OCI-LY1 (cell line): Measurements from ENCODE around the gene KCNIP3.

ENCODE experiments used
- EZH2 ChIP-seq: fragments of 200-600 bp; sonication (generic), shearing (Covaris generic); IDR thresholded peaks from 2 replicates; pipeline ENCODE4 v1.8.0; 2017; ENCODE audit warnings: borderline replicate concordance, mixed run types, mild to moderate bottlenecking, antibody characterized with exemption, low read length, moderate library complexity, mixed read lengths
- TF ChIP-seq, protein P1 (sequence below): fragments of 200-600 bp; sonication (generic), shearing (Covaris generic); IDR thresholded peaks from 2 replicates; pipeline ENCODE4 v1.5.1; 2017; ENCODE audit warnings: mild to moderate bottlenecking, antibody characterized with exemption, low read length, moderate library complexity, mixed read lengths

DNA sequence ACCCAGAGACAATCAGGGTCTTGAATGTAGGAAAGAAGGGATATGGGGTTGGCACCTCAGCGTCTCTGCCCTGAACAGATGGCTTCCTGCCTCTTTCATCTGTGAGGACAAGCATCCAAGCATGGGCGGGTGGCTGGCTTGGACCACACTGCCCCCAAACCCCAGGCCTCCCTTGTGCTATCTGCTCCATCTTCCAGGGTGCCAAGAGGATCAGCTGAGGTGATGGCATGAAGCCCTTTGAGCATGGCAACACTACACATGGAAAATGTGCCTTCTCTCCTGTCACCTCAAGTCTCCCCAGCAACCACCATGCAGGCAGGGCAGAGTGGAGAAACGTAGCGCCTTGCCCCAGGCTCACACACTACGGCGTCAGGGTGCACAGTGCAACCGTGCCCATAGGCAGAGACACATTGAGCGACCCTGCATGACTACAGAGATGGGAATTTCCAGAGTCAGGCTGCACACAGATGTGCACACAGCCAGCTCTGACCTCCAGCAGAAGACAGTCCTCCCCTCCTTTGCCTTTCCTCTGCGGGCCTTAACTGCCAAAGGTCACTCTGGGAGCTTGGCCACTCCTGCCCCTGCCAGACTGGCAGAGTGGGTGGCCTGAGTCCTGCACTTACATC lies 1.5 kb downstream of the KCNIP3 start:
- TF ChIP-seq, protein P1, sequence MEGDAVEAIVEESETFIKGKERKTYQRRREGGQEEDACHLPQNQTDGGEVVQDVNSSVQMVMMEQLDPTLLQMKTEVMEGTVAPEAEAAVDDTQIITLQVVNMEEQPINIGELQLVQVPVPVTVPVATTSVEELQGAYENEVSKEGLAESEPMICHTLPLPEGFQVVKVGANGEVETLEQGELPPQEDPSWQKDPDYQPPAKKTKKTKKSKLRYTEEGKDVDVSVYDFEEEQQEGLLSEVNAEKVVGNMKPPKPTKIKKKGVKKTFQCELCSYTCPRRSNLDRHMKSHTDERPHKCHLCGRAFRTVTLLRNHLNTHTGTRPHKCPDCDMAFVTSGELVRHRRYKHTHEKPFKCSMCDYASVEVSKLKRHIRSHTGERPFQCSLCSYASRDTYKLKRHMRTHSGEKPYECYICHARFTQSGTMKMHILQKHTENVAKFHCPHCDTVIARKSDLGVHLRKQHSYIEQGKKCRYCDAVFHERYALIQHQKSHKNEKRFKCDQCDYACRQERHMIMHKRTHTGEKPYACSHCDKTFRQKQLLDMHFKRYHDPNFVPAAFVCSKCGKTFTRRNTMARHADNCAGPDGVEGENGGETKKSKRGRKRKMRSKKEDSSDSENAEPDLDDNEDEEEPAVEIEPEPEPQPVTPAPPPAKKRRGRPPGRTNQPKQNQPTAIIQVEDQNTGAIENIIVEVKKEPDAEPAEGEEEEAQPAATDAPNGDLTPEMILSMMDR = no peak
- no peak for TF ChIP-seq EZH2
